Measurements from ENCODE around the gene TMEM150C.
"Not testable (repeated sequence)": the region's sequence is repeated elsewhere in the genome, so short reads cannot be mapped to it uniquely, and the experiment has no call there.

Gene TMEM150C

GRCh38 chr4:82569076-82569475 lies 7.3 kb upstream of the TMEM150C start:
- no peak for DNase-seq

- DNase-seq: no peak
Measured at GRCh38 chr4:82567444-82567843, 5.7 kb upstream of the TMEM150C start.

GRCh38 chr4:82562564-82562854 lies 721 bp upstream of the TMEM150C start:
- DNase-seq: no peak

- peak in 14 of 58 donors; percentile 4 to 49 (median 20) for DNase-seq
Measured at GRCh38 chr4:82560853-82561785, 669 bp downstream of the TMEM150C start.

GRCh38 chr4:82559735-82560120 lies 2.1 kb downstream of the TMEM150C start:
- DNase-seq: no peak

- DNase-seq: peak in 23 of 58 donors; percentile 1 to 38 (median 10)
Measured at GRCh38 chr4:82559090-82559734, 2.6 kb downstream of the TMEM150C start.

GRCh38 chr4:82555276-82555675 lies 6.5 kb downstream of the TMEM150C start:
- peak in 1 of 58 donors; percentile 3 for DNase-seq

- DNase-seq: no peak
Measured at GRCh38 chr4:82553020-82553419, 8.8 kb downstream of the TMEM150C start.

GRCh38 chr4:82551734-82552133 lies 10.1 kb downstream of the TMEM150C start:
- no peak for DNase-seq

GRCh38 chr4:82547850-82548249 lies 13.9 kb downstream of the TMEM150C start:
- DNase-seq: not testable (repeated sequence)

- DNase-seq: no peak
Measured at GRCh38 chr4:82543131-82543530, 18.7 kb downstream of the TMEM150C start.

GRCh38 chr4:82542642-82543041 lies 19.1 kb downstream of the TMEM150C start:
- DNase-seq: no peak

GRCh38 chr4:82529322-82529721 lies 32.5 kb downstream of the TMEM150C start:
- no peak for DNase-seq

- DNase-seq: peak in 5 of 58 donors; percentile 1 to 26 (median 8)
Measured at GRCh38 chr4:82528868-82529267, 32.9 kb downstream of the TMEM150C start.

GRCh38 chr4:82528074-82528473 lies 33.7 kb downstream of the TMEM150C start:
- no peak for DNase-seq

GRCh38 chr4:82525307-82525911 lies 36.4 kb downstream of the TMEM150C start:
- peak in 2 of 58 donors; percentile 1 to 10 for DNase-seq

- DNase-seq: no peak
Measured at GRCh38 chr4:82524570-82525152, 37.1 kb downstream of the TMEM150C start.

GRCh38 chr4:82523179-82523578 lies 38.6 kb downstream of the TMEM150C start:
- DNase-seq: no peak

GRCh38 chr4:82522472-82522871 lies 39.3 kb downstream of the TMEM150C start:
- no peak for DNase-seq

GRCh38 chr4:82521283-82521682 lies 40.5 kb downstream of the TMEM150C start:
- DNase-seq: no peak

GRCh38 chr4:82519776-82520175 lies 42.0 kb downstream of the TMEM150C start:
- no peak for DNase-seq

- no peak for DNase-seq
Measured at GRCh38 chr4:82519072-82519471, 42.7 kb downstream of the TMEM150C start.
